Measurements from ENCODE around the gene MCRIP2.

Gene MCRIP2

GRCh38 chr16:633336-634050, 8.1 kb upstream of the MCRIP2 start:
- no peak for DNase-seq

GRCh38 chr16:634051-634670, 7.5 kb upstream of the MCRIP2 start:
- DNase-seq = no peak

- no peak for DNase-seq
Observed at GRCh38 chr16:634996-635395, 6.6 kb upstream of the MCRIP2 start.

- DNase-seq = no peak
Observed at GRCh38 chr16:635573-636205, 5.9 kb upstream of the MCRIP2 start.

- peak; percentile 92 for DNase-seq
Observed at GRCh38 chr16:636206-637080, 5.2 kb upstream of the MCRIP2 start, which contains the start of gene METTL26. Gene METTL26 (minus strand): TSS chr16:636305. CDS start chr16:636290, 15 bp downstream.

- peak; percentile 90 for DNase-seq
Observed at GRCh38 chr16:637081-638018, 4.3 kb upstream of the MCRIP2 start.

GRCh38 chr16:638034-638543, 3.5 kb upstream of the MCRIP2 start:
- DNase-seq = no peak

- no peak for DNase-seq
Observed at GRCh38 chr16:638836-639235, 2.8 kb upstream of the MCRIP2 start.

- no peak for DNase-seq
Observed at GRCh38 chr16:640614-641013, 1.0 kb upstream of the MCRIP2 start.

GRCh38 chr16:642189-643049, 791 bp downstream of the MCRIP2 start:
- no peak for DNase-seq

GRCh38 chr16:643050-643368, 1.4 kb downstream of the MCRIP2 start:
- DNase-seq = no peak

GRCh38 chr16:644556-644955, 2.9 kb downstream of the MCRIP2 start:
- DNase-seq = no peak

- DNase-seq = no peak
Observed at GRCh38 chr16:645852-646678, 4.4 kb downstream of the MCRIP2 start.

- DNase-seq = no peak
Observed at GRCh38 chr16:646679-647172, 5.1 kb downstream of the MCRIP2 start.

GRCh38 chr16:647173-647902, 5.7 kb downstream of the MCRIP2 start:
- DNase-seq = no peak

- peak; percentile 46 for DNase-seq
Observed at GRCh38 chr16:648071-648780, 6.6 kb downstream of the MCRIP2 start.

- peak; percentile 91 for DNase-seq
Observed at GRCh38 chr16:648781-649589, 7.4 kb downstream of the MCRIP2 start, which contains the start of gene WDR90. Gene WDR90 (plus strand): TSS chr16:649365. CDS start chr16:649417, 52 bp downstream.
